Adrenal gland (tissue), 5 donors: ENCODE measurements around the gene FAM90A26.
"Not testable (repeated sequence)": the region's sequence is repeated elsewhere in the genome, so short reads cannot be mapped to it uniquely, and the experiment has no call there.

ENCODE experiments used
- POLR2A ChIP-seq, 2 donors: fragments of 450-650 bp; IDR thresholded peaks; one replicate each; pipeline ENCODE4 v1.6.1; 2017; ENCODE audit warnings: antibody characterized with exemption in 2 of 2, mild to moderate bottlenecking in 2 of 2, moderate library complexity in 1 of 2
- TF ChIP-seq, protein P1 (sequence below), 6 experiments: fragments of 450-650 bp in 4 of 6; fragments of 200-600 bp in 2 of 6; sonication (generic) in 1 of 6; IDR thresholded peaks; 1 replicate in 5 of 6; 2 replicates in 1 of 6; pipeline versions ENCODE4 v1.5.1 to v1.8.0; 2016 to 2021; ENCODE audit warnings: antibody characterized with exemption in 6 of 6, mild to moderate bottlenecking in 2 of 6, moderate library complexity in 1 of 6
- donor health status: DM: no; HTN: no; CAD: no.

DNA sequence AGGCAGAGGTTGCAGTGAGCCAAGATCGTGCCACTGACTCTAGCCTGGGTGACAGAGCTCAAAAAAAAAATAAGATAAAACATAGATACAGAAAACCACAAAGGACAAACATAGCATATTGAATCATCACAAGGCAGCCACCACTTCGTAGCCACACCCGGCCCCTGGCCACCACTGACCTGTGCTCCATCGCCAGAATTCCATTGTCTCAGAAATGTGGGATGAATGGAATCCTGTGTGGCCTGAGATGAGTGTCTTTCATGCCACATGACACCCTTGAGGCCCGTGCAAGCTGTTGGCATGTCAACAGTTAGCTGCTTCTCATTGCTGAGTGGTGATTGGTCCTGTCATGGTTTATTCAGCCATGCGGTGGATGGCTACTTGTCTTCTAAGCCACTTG lies 10.2 kb upstream of the FAM90A26 start:
- TF ChIP-seq, protein P1, sequence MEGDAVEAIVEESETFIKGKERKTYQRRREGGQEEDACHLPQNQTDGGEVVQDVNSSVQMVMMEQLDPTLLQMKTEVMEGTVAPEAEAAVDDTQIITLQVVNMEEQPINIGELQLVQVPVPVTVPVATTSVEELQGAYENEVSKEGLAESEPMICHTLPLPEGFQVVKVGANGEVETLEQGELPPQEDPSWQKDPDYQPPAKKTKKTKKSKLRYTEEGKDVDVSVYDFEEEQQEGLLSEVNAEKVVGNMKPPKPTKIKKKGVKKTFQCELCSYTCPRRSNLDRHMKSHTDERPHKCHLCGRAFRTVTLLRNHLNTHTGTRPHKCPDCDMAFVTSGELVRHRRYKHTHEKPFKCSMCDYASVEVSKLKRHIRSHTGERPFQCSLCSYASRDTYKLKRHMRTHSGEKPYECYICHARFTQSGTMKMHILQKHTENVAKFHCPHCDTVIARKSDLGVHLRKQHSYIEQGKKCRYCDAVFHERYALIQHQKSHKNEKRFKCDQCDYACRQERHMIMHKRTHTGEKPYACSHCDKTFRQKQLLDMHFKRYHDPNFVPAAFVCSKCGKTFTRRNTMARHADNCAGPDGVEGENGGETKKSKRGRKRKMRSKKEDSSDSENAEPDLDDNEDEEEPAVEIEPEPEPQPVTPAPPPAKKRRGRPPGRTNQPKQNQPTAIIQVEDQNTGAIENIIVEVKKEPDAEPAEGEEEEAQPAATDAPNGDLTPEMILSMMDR (IDR thresholded peaks at IDR 0.05): not testable (repeated sequence)
- TF ChIP-seq POLR2A (IDR thresholded peaks at IDR 0.05): not testable (repeated sequence)
